HEK293T (cell line): ENCODE data around the gene DTNBP1.

Experiments
- ARNT ChIP-seq: fragments of 450-650 bp; IDR thresholded peaks from 2 replicates; pipeline ENCODE4 v1.6.1; 2017; ENCODE audit warnings: mild to moderate bottlenecking
- BHLHE40 ChIP-seq: fragments of 450-650 bp; IDR thresholded peaks from 2 replicates; pipeline ENCODE4 v1.6.1; 2016; ENCODE audit warnings: mild to moderate bottlenecking, moderate library complexity, borderline replicate concordance
- CTBP1 ChIP-seq: fragments of 450-650 bp; IDR thresholded peaks from 2 replicates; pipeline ENCODE4 v1.6.1; 2016; ENCODE audit warnings: borderline replicate concordance
- ELF4 ChIP-seq: fragments of 450-650 bp; IDR thresholded peaks from 2 replicates; pipeline ENCODE4 v1.6.1; 2017; ENCODE audit warnings: antibody characterized with exemption
- FOXA1 ChIP-seq: fragments of 450-650 bp; IDR thresholded peaks from 2 replicates; pipeline ENCODE4 v1.6.1; 2016; ENCODE audit warnings: mild to moderate bottlenecking
- FOXM1 ChIP-seq: fragments of 450-650 bp; IDR thresholded peaks from 2 replicates; pipeline ENCODE4 v1.6.1; 2017; ENCODE audit warnings: mild to moderate bottlenecking, borderline replicate concordance
- HDGF ChIP-seq: fragments of 450-650 bp; IDR thresholded peaks from 2 replicates; pipeline ENCODE4 v1.6.1; 2017; ENCODE audit warnings: antibody characterized with exemption, borderline replicate concordance
- L3MBTL2 ChIP-seq: fragments of 450-650 bp; conservative IDR thresholded peaks from 2 replicates; pipeline ENCODE4 v1.6.1; 2016; ENCODE audit warnings: mild to moderate bottlenecking
- NFRKB ChIP-seq: fragments of 450-650 bp; IDR thresholded peaks from 2 replicates; pipeline ENCODE4 v1.6.1; 2016; ENCODE audit warnings: mild to moderate bottlenecking, moderate library complexity
- SP1 ChIP-seq: fragments of 450-650 bp; IDR thresholded peaks from 2 replicates; pipeline ENCODE4 v1.6.1; 2017
- SUZ12 ChIP-seq: fragments of 450-650 bp; IDR thresholded peaks from 2 replicates; pipeline ENCODE4 v1.6.1; 2016; ENCODE audit warnings: mild to moderate bottlenecking
- TARDBP ChIP-seq: fragments of 450-650 bp; IDR thresholded peaks from 2 replicates; pipeline ENCODE4 v1.6.1; 2016
- ZNF384 ChIP-seq: fragments of 450-650 bp; IDR thresholded peaks from 2 replicates; pipeline ENCODE4 v1.6.1; 2016
- TF ChIP-seq, protein P1 (sequence below): fragments of 450-650 bp; IDR thresholded peaks from 2 replicates; pipeline ENCODE4 v1.6.1; 2016

- no peak for TF ChIP-seq SP1
- no peak for TF ChIP-seq ZNF384
- TF ChIP-seq L3MBTL2 = no peak
- TF ChIP-seq BHLHE40 = no peak
- no peak for TF ChIP-seq ELF4
- TF ChIP-seq FOXM1 = no peak
- TF ChIP-seq NFRKB = no peak
- no peak for TF ChIP-seq ARNT
- TF ChIP-seq SUZ12 = no peak
- no peak for TF ChIP-seq TARDBP
- TF ChIP-seq FOXA1 = no peak
- no peak for TF ChIP-seq HDGF
- TF ChIP-seq, protein P1, sequence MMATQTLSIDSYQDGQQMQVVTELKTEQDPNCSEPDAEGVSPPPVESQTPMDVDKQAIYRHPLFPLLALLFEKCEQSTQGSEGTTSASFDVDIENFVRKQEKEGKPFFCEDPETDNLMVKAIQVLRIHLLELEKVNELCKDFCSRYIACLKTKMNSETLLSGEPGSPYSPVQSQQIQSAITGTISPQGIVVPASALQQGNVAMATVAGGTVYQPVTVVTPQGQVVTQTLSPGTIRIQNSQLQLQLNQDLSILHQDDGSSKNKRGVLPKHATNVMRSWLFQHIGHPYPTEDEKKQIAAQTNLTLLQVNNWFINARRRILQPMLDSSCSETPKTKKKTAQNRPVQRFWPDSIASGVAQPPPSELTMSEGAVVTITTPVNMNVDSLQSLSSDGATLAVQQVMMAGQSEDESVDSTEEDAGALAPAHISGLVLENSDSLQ = no peak
- TF ChIP-seq CTBP1 = no peak
Measured at GRCh38 chr6:15535495-15536197, 127.2 kb downstream of the DTNBP1 start.
